Measurements from ENCODE around the gene MAP1LC3B2. TPM values are rescaled to one million over a fixed set of nuclear protein-coding genes. Genes with fewer than 3 reads are reported as not detected.

The MAP1LC3B2 gene
- total RNA-seq, 1 donor from 2014 or later, result 0.46 TPM

- no peak for DNase-seq (ENCODE audit: low spot score)
Measured at GRCh38 chr12:116537101-116537904, 21.9 kb upstream of the MAP1LC3B2 start.

GRCh38 chr12:116538076-116538591 is 21.0 kb upstream of the MAP1LC3B2 start:
- no peak for DNase-seq (ENCODE audit: low spot score)

- no peak for DNase-seq (ENCODE audit: low spot score)
Measured at GRCh38 chr12:116538682-116539305, 20.4 kb upstream of the MAP1LC3B2 start.

DNA sequence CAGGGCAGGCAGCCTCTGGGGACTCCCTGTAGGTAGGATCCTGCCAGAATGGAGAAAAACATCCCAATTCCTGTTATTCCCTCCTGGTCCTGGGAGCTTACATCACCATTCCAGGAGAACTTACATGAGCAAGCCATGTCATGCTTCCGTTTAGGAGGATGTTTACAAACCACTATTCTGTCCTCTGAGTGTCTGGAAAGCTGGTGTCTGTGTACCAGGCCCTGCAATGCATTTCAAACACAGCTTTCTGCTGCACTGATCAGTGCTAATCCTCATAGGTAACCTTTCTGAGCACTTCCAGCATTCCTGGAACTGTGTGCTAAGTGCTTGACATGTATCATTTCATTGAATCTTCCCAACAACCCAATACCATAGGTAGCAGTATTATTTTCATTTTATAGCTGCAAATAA is 19.8 kb upstream of the MAP1LC3B2 start:
- DNase-seq (ENCODE audit: low spot score), result no peak

GRCh38 chr12:116539905-116540482 is 19.2 kb upstream of the MAP1LC3B2 start:
- DNase-seq (ENCODE audit: low spot score), result peak; percentile 33

DNA sequence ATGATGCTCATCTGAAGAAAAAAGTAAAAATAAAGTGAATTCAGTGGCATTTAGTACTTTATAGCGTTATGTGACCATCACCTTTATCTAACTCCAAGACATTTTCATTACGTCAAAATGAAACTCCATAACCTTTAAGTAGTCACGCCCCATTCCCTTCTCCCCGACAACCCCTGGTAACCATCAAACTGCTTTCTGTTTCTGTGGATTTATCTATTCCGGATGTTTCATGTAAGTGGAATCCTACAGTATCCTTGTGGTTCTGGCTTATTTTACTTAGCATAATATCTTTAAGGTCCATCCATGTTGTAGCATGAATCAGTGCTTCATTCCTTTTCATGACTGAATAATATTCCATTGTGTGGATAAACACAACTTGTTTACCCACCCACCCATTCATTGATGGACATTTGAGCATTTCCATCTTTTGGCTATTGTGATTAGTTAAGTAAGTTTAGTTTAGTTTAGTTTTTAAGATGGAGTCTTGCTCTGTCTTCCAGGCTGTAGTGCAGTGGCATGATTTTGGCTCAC is 18.5 kb upstream of the MAP1LC3B2 start:
- no peak for DNase-seq (ENCODE audit: low spot score)

DNA sequence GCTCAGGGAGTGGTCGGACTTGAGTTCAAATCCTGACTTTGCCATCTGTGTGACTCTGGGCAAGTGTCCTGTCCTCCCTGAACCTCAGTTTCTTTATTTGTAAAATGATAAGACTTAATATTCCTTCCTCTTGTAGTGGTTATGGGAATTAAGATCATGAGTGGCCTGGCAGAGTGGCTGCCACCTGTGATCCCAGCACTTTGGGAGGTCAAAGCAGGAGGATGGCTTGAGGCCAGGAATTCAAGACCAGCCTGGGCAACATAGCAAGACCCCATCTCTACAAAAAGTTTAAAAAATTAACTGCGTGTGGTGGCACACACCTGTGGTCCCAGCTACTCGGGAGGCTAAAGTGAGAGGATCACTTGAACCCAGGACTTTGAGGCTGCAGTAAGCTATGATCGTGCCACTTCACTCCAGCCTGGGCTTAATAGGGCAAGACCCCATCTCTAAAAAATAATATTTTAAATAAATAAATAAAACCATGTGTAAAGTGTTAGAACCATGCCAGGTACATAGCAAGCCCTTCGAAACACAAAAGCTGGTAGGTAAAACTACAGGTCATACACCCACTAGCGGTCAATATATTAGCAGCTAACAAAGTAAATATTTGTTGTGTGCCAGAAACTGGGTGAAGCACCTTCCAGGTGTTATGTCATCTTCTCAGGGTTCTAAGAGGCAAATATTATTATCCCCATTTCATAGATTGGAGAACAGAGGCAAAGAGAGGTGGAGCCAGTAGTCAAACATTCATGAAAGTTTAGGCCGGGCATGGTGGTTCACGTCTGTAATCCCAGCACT is 17.4 kb upstream of the MAP1LC3B2 start:
- DNase-seq (ENCODE audit: low spot score), result no peak

- DNase-seq (ENCODE audit: low spot score), result no peak
Measured at GRCh38 chr12:116542345-116542956, 16.7 kb upstream of the MAP1LC3B2 start.

- peak; percentile 48 for DNase-seq (ENCODE audit: low spot score)
Measured at GRCh38 chr12:116544656-116545055, 14.5 kb upstream of the MAP1LC3B2 start.

DNA sequence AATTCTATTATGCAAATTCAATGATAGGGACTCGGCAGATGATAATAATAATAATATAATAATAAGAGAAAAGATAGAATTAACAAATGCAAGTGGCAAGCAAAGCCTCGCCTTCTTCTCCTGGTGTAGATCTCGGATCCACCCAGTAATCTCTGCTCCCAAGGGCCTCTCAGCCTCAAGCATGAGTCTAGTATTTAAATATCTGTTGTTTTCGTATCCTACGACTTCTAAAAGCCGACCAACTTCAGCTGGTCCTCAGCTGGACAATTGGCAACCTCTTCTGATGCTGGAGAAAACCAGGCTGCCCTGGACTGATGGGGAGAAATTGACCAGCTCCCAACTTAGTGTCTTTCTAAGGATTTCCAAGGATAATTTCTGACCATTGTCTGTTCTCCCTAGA is 14.0 kb upstream of the MAP1LC3B2 start:
- DNase-seq (ENCODE audit: low spot score), result no peak

GRCh38 chr12:116545936-116546335 is 13.2 kb upstream of the MAP1LC3B2 start:
- no peak for DNase-seq (ENCODE audit: low spot score)

- no peak for DNase-seq (ENCODE audit: low spot score)
Measured at GRCh38 chr12:116547955-116548501, 11.2 kb upstream of the MAP1LC3B2 start.

- DNase-seq (ENCODE audit: low spot score), result no peak
Measured at GRCh38 chr12:116549993-116550392, 9.2 kb upstream of the MAP1LC3B2 start.

DNA sequence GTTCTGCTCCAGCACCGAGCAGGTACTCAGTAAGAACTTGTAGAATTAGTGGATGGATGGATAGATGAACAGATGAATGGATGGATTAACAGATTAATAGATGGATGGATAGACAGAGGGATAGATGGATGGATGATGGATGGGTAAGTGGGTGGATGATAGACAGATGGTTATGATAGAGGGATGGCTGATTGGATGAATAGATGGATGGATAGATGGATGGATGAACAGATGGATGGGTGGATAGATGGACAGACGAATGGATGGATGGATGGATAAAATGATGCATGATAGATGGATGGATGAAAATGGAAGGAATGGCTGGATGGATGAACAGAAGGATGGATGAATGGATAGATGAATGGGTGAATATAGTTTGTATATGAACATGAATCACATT is 8.0 kb upstream of the MAP1LC3B2 start:
- no peak for DNase-seq (ENCODE audit: low spot score)

DNA sequence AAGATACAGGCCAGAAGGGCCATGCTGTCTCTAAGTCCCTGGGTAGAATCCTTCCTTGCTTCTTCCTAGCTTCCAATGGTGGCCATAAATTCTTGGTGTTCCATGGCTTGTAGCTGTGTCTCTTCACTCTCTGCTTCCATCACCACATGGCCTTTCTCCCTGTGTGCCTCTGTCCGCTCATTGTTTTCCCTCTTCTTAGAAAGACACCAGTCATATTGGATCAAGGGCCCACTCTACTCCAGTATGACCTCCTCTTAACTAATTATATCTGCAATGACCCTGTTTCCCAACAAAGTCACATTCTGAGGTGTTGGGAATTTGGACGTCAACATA is 7.6 kb upstream of the MAP1LC3B2 start:
- no peak for DNase-seq (ENCODE audit: low spot score)

- DNase-seq (ENCODE audit: low spot score), result no peak
Measured at GRCh38 chr12:116551952-116552772, 7.0 kb upstream of the MAP1LC3B2 start.

DNA sequence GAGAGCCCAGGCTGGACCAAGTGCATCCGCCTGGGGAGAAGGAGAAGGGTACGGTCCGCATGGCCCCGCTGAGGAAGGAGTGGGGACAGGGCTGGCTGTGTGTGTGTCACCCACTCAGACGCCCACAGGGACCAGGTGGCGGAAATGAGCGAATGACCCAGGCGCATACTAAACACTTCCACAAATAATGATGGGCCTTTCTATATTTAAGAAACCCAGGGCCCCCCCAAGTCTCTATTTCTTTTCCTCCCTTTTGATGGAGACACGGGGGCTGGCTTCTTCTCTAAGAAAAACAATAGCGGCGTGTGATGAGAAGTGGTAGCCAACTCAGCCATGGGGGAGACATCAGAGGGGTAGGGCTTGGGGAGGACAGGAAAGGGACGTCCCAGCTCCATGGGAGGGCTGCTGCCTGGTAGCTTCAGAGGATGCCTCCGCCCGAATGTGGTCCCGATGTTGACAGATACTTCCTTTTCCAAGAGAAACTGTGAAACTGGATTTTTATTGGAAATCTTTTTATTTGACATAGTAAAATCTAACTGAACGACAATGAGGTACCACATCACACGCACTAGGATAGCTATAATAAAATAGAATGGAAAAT is 6.3 kb upstream of the MAP1LC3B2 start:
- DNase-seq (ENCODE audit: low spot score), result no peak

- DNase-seq (ENCODE audit: low spot score), result no peak
Measured at GRCh38 chr12:116556356-116556952, 2.7 kb upstream of the MAP1LC3B2 start.

DNA sequence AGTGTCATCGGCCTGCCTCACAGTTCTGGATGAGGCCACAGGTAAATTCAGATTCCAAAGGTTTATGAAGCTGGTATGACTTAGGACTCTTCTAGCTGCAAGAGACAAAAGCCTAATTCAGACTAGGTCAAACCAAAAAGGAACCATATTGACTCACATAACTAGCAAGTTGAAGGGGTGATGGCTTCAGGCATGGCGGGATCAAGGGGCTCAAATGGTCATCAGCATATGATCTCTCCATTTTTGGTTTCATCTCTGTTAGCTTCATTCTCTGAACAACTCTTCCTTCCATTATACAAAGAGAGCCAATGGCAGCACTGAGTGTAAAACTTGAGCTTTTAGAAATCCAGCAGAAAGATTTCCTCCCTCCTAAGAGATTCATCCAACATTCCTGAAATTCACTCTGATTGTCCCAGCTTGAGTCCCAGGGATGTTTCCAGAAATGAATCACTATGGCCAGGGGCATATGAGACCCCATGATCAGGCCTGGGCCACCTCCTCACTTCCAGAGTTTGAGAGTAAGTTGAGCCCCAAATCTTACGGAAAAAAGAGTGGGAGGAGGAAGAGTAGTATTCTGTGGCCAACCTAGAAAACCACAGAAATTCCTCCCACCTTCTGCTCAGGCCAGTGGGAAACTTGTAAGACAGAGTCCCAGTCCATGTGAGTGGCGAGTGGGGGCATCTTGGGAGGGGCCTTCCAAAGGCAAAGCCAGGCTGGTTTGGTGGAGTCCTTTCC is 2.0 kb upstream of the MAP1LC3B2 start:
- no peak for DNase-seq (ENCODE audit: low spot score)
